ENCODE measurements around the gene OSBP2.

GRCh38 chr22:30809086-30809485, 114.4 kb downstream of the OSBP2 start:
- TF ChIP-seq TOX (CRISPR knock-in tag; IDR thresholded peaks at IDR 0.05; ENCODE audit: borderline replicate concordance) = no peak
- no peak for TF ChIP-seq GLIS3 (CRISPR knock-in tag; IDR thresholded peaks at IDR 0.05)
- no peak for TF ChIP-seq OSR1 (CRISPR knock-in tag; IDR thresholded peaks at IDR 0.05)
- TF ChIP-seq ZNF565 (CRISPR knock-in tag; conservative IDR thresholded peaks at IDR 0.05; ENCODE audit: low read depth) = no peak
- TF ChIP-seq ZFP3 (CRISPR knock-in tag; IDR thresholded peaks at IDR 0.05) = no peak
- no peak for TF ChIP-seq PATZ1 (CRISPR knock-in tag; IDR thresholded peaks at IDR 0.05; ENCODE audit: borderline replicate concordance)
- TF ChIP-seq CSDC2 (CRISPR knock-in tag; IDR thresholded peaks at IDR 0.05) = no peak
- no peak for TF ChIP-seq TSHZ2 (CRISPR knock-in tag; IDR thresholded peaks at IDR 0.05)
- no peak for TF ChIP-seq TCF4 (CRISPR knock-in tag; IDR thresholded peaks at IDR 0.05; ENCODE audit: borderline replicate concordance)
- no peak for TF ChIP-seq RARB (CRISPR knock-in tag; IDR thresholded peaks at IDR 0.05)

All from SK-N-SH treated with all-trans-retinoic acid at 6 μM for 48 hours (cell line).